Spleen (tissue), 11 donors: ENCODE measurements around the gene GPATCH2. TPM values are rescaled to one million over a fixed set of nuclear protein-coding genes. Genes with fewer than 3 reads are reported as not detected.

ENCODE experiments used
- DNase-seq: peaks from one replicate; pipeline ENCODE4 v3.0.0-alpha.2; 2020
- H3K27ac ChIP-seq, 8 donors: fragments of 200-600 bp; sonication (generic) in 7 of 8; 1 replicate in 4 of 8; 2 replicates in 4 of 8; pipeline versions ENCODE4 v1.5.0 to v1.8.0; 2016 to 2021; ENCODE audit warnings: inconsistent platforms in 4 of 8, mild to moderate bottlenecking in 4 of 8, moderate library complexity in 1 of 8
- H3K27me3 ChIP-seq, 7 donors: fragments of 200-600 bp; sonication (generic) in 6 of 7; replicated peaks in 1 of 7; 1 replicate in 4 of 7; 2 replicates in 3 of 7; pipeline versions ENCODE4 v1.5.0 to v1.8.0; 2016 to 2021; ENCODE audit warnings: inconsistent platforms in 3 of 7, mild to moderate bottlenecking in 1 of 7
- H3K36me3 ChIP-seq, 6 donors: fragments of 200-600 bp; sonication (generic) in 5 of 6; 1 replicate in 4 of 6; 2 replicates in 2 of 6; pipeline versions ENCODE4 v1.5.0 to v1.8.0; 2016 to 2021; ENCODE audit warnings: inconsistent platforms in 2 of 6
- H3K4me1 ChIP-seq, 6 donors: fragments of 200-600 bp; sonication (generic) in 5 of 6; 1 replicate in 3 of 6; 2 replicates in 3 of 6; pipeline versions ENCODE4 v1.5.0 to v1.8.0; 2016 to 2021; ENCODE audit warnings: inconsistent platforms in 3 of 6
- H3K4me3 ChIP-seq, 8 donors: fragments of 200-600 bp; sonication (generic) in 7 of 8; 1 replicate in 4 of 8; 2 replicates in 4 of 8; pipeline versions ENCODE4 v1.5.0 to v1.8.0; 2016 to 2021; ENCODE audit warnings: inconsistent platforms in 4 of 8, mild to moderate bottlenecking in 4 of 8, moderate library complexity in 2 of 8
- H3K9me3 ChIP-seq, 8 donors: fragments of 200-600 bp; sonication (generic) in 7 of 8; 1 replicate in 4 of 8; 2 replicates in 4 of 8; pipeline versions ENCODE4 v1.5.0 to v1.8.0; 2016 to 2021; ENCODE audit warnings: inconsistent platforms in 4 of 8
- CTCF ChIP-seq, 11 experiments: fragments of 200-600 bp in 7 of 11; fragments of 450-650 bp in 4 of 11; sonication (generic) in 4 of 11; IDR thresholded peaks in 8 of 11; conservative IDR thresholded peaks in 3 of 11; 1 replicate in 7 of 11; 2 replicates in 4 of 11; pipeline versions ENCODE4 v1.4.0 to v1.8.0; 2016 to 2021; ENCODE audit warnings: antibody characterized with exemption in 11 of 11, inconsistent platforms in 4 of 11, mild to moderate bottlenecking in 1 of 11
- POLR2A ChIP-seq, 3 donors: fragments of 450-650 bp; IDR thresholded peaks; one replicate each; pipeline ENCODE4 v1.5.1; 2017; ENCODE audit warnings: antibody characterized with exemption in 3 of 3, mild to moderate bottlenecking in 1 of 3
- POLR2AphosphoS5 ChIP-seq, 3 donors: sonication (generic); formaldehyde crosslinking; IDR thresholded peaks; one replicate each; pipeline ENCODE4 v1.5.1; 2017; ENCODE audit warnings: antibody characterized with exemption in 3 of 3
- WGBS, 5 donors: extraction: QIAGEN DNeasy Blood & Tissue Kit in 3 of 5; methylation state at CpG; one replicate each; pipeline versions ENCODE4 v1.1.5 to v1.1.7; 2013 to 2018; 5-methylcytosine and 5-hydroxymethylcytosine counted together
- intact Hi-C: fragments of 100-400 bp; cut with DNase I; formaldehyde crosslinking; loops from one replicate; pipeline ENCODE4 v1.15.0; 2023; ENCODE audit warnings: low total_unique reads
- polyA plus RNA-seq, 3 donors: library from polyadenylated mRNA; stranded (reverse); fragments of 200-250 nt; gene quantifications; one replicate each; pipeline ENCODE4 v1.2.1, GENCODE V29; 2013
- total RNA-seq, 7 donors: library from RNA; depleted of rRNA in 3 of 7; stranded (reverse); fragments of >200 nt in 3 of 7; fragmentation: NEBNext Ultra II Directional in 4 of 7; extraction: Animal tissue kit (Norgen Biotek cat#: 25700) in 4 of 7; gene quantifications; one replicate each; pipeline versions ENCODE4 v1.1.0 to v1.2.1, GENCODE V29; 2016 to 2021
- donor health status: healthy with polysubstance abuse.
- donor health status: DM: no; HTN: no; CAD: no; lungs with moderate emphysema.
- donor health status: DM: no; HTN: no; CAD: no.
- donor health status: Bipolar disorder and iron deficiency.
- donor health status: healthy.
- donor health status: DM: no; HTN: no; CAD: no.
- donor health status: DM: yes; HTN: yes; CAD: no.

The GPATCH2 gene
- total and polyA plus RNA-seq, 10 donors: 2.7 to 24.2 (median 17.7) TPM

- WGBS, 5 donors: 73 to 91% (median 85%) methylated on average over 1 of the region's 1 CpG
- H3K4me1 ChIP-seq: no peaks in the 10 kb centered on the region
- H3K27me3 ChIP-seq: no peaks in the 10 kb centered on the region
- no peaks in the 10 kb centered on the region for H3K36me3 ChIP-seq
- no peak for DNase-seq
- intact Hi-C loops: no loop called here
- no peak overlapping the region for H3K4me3 ChIP-seq
- H3K27ac ChIP-seq: no peak overlapping the region
- TF ChIP-seq CTCF (IDR thresholded peaks at IDR 0.05 in 8 of 11, conservative IDR thresholded peaks at IDR 0.05 in 3 of 11) (no peak), POLR2A (IDR thresholded peaks at IDR 0.05) (no peak), POLR2AphosphoS5 (IDR thresholded peaks at IDR 0.05) (no peak)
- H3K9me3 ChIP-seq: no peaks in the 10 kb centered on the region
Measured at GRCh38 chr1:217534566-217534965, 96.3 kb downstream of the GPATCH2 start.

GRCh38 chr1:217528271-217528670, 102.6 kb downstream of the GPATCH2 start:
- intact Hi-C loops: no loop called here
- 83 to 88% (median 86%) methylated on average over 3 of the region's 3 CpGs for WGBS, 5 donors
- no peak overlapping the region for H3K27ac ChIP-seq
- H3K4me3 ChIP-seq: no peak overlapping the region
- H3K9me3 ChIP-seq: no peaks in the 10 kb centered on the region
- no peak for TF ChIP-seq POLR2A (IDR thresholded peaks at IDR 0.05)
- TF ChIP-seq CTCF (IDR thresholded peaks at IDR 0.05 in 8 of 11, conservative IDR thresholded peaks at IDR 0.05 in 3 of 11): no peak
- TF ChIP-seq POLR2AphosphoS5 (IDR thresholded peaks at IDR 0.05): no peak
- peaks cover 0 to 5% (median 0%) of the 10 kb centered on the region in 6 donors for H3K4me1 ChIP-seq
- no peaks in the 10 kb centered on the region for H3K27me3 ChIP-seq
- no peak for DNase-seq
- peaks cover 0 to 3% (median 0%) of the 10 kb centered on the region in 6 donors for H3K36me3 ChIP-seq

GRCh38 chr1:217527151-217527550, 103.7 kb downstream of the GPATCH2 start:
- peaks cover 0 to 3% (median 0%) of the 10 kb centered on the region in 6 donors for H3K36me3 ChIP-seq
- WGBS, 5 donors: 89 to 94% (median 93%) methylated on average over 2 of the region's 2 CpGs
- H3K27ac ChIP-seq: no peak overlapping the region
- H3K4me3 ChIP-seq: no peak overlapping the region
- H3K9me3 ChIP-seq: no peaks in the 10 kb centered on the region
- TF ChIP-seq POLR2AphosphoS5 (IDR thresholded peaks at IDR 0.05) (no peak), CTCF (IDR thresholded peaks at IDR 0.05 in 8 of 11, conservative IDR thresholded peaks at IDR 0.05 in 3 of 11) (no peak), POLR2A (IDR thresholded peaks at IDR 0.05) (no peak)
- intact Hi-C loops: no loop called here
- no peak for DNase-seq
- no peaks in the 10 kb centered on the region for H3K27me3 ChIP-seq
- H3K4me1 ChIP-seq: peaks cover 0 to 5% (median 0%) of the 10 kb centered on the region in 6 donors

GRCh38 chr1:217526636-217527035, 104.3 kb downstream of the GPATCH2 start:
- WGBS, 5 donors: 81 to 96% (median 95%) methylated on average over 1 of the region's 1 CpG
- no peak for DNase-seq
- intact Hi-C loops: no loop called here

More at GRCh38 chr1:217526636-217527035, 104.3 kb downstream of the GPATCH2 start:
- TF ChIP-seq POLR2A (IDR thresholded peaks at IDR 0.05): no peak
- no peak for TF ChIP-seq CTCF (IDR thresholded peaks at IDR 0.05 in 8 of 11, conservative IDR thresholded peaks at IDR 0.05 in 3 of 11)
- TF ChIP-seq POLR2AphosphoS5 (IDR thresholded peaks at IDR 0.05): no peak
- H3K4me3 ChIP-seq: no peak overlapping the region
- peak overlapping the region in 1 of 8 donors; percentile 30 for H3K27ac ChIP-seq
- no peaks in the 10 kb centered on the region for H3K9me3 ChIP-seq
- peaks cover 0 to 5% (median 0%) of the 10 kb centered on the region in 6 donors for H3K4me1 ChIP-seq
- peaks cover 0 to 3% (median 0%) of the 10 kb centered on the region in 6 donors for H3K36me3 ChIP-seq
- H3K27me3 ChIP-seq: no peaks in the 10 kb centered on the region
